PC-3 (cell line): Measurements from ENCODE around the gene VASH1. TPM values are rescaled to one million over a fixed set of nuclear protein-coding genes. Genes with fewer than 3 reads are reported as not detected.

Experiments used
- ATAC-seq: fragments of 200-7000 bp; cut with Tn5 transposase; 2 replicates; pipeline ENCODE4 v1.9.1; 2020; ENCODE audit warnings: mild to moderate bottlenecking, moderate library complexity
- BruUV-seq: library from RNA; stranded (reverse); fragments of 400-500 nt; replicated peaks from 2 replicates; lab custom pipeline; 2021; lab: Mats Ljungman, UMichigan
- CTCF ChIA-PET: fragments of 300-600 bp; sonication (Branson Sonifier 250); formaldehyde crosslinking; loops from one replicate; lab custom pipeline; 2022; ENCODE audit warnings: antibody characterized with exemption; lab: Charles Lee
- POLR2A ChIA-PET: fragments of 300-600 bp; sonication (Branson Sonifier 250); formaldehyde crosslinking; loops from one replicate; lab custom pipeline; 2022; ENCODE audit warnings: antibody characterized with exemption; ENCODE audit not compliant: unreplicated experiment; lab: Charles Lee
- DNase-seq: peaks from one replicate; pipeline ENCODE4 v3.0.0-alpha.2; 2015
- H2AFZ ChIP-seq: fragments of 300-600 bp; sonication (generic); 2 replicates; pipeline ENCODE4 v1.6.0; 2016; ENCODE audit warnings: antibody characterized with exemption, low read length
- H3F3A ChIP-seq: fragments of 300-600 bp; sonication (generic); one replicate; pipeline ENCODE4 v1.6.0; 2017; ENCODE audit warnings: antibody characterized with exemption, low read length, control low read depth, mild to moderate bottlenecking; ENCODE audit not compliant: unreplicated experiment
- H3K27ac ChIP-seq: fragments of 300-600 bp; sonication (generic); 2 replicates; pipeline ENCODE4 v1.5.1; 2016; ENCODE audit warnings: mild to moderate bottlenecking, low read length
- H3K27me3 ChIP-seq: fragments of 300-600 bp; sonication (generic); 2 replicates; pipeline ENCODE4 v1.6.1; 2016; ENCODE audit warnings: low read length, mixed read lengths
- H3K36me3 ChIP-seq: fragments of 300-600 bp; sonication (generic); 2 replicates; pipeline ENCODE4 v1.6.1; 2016; ENCODE audit warnings: low read depth, mixed run types, low read length, mixed read lengths
- H3K4me1 ChIP-seq: fragments of 300-600 bp; sonication (generic); 2 replicates; pipeline ENCODE4 v1.5.1; 2016; ENCODE audit warnings: low read length; ENCODE audit not compliant: insufficient read depth
- H3K4me2 ChIP-seq: fragments of 300-600 bp; sonication (generic); 2 replicates; pipeline ENCODE4 v1.6.0; 2016; ENCODE audit warnings: low read length
- H3K4me3 ChIP-seq: fragments of 300-600 bp; sonication (generic); 2 replicates; pipeline ENCODE4 v1.5.1; 2016; ENCODE audit warnings: mild to moderate bottlenecking, low read length, mixed read lengths
- H3K79me2 ChIP-seq: fragments of 300-600 bp; sonication (generic); 2 replicates; pipeline ENCODE4 v1.6.1; 2017; ENCODE audit warnings: low read length, mixed read lengths
- H3K9ac ChIP-seq: fragments of 300-600 bp; sonication (generic); 2 replicates; pipeline ENCODE4 v1.6.0; 2016; ENCODE audit warnings: mild to moderate bottlenecking, low read length
- H3K9me2 ChIP-seq: fragments of 300-600 bp; sonication (generic); replicated peaks from 2 replicates; pipeline ENCODE4 v1.6.1; 2016; ENCODE audit warnings: mixed run types, low read length, mixed read lengths
- H3K9me3 ChIP-seq: fragments of 300-600 bp; sonication (generic); 2 replicates; pipeline ENCODE4 v1.6.1; 2016; ENCODE audit warnings: low read length, mixed read lengths
- H4K20me1 ChIP-seq: fragments of 300-600 bp; sonication (generic); 2 replicates; pipeline ENCODE4 v1.6.1; 2016; ENCODE audit warnings: low read length, mixed read lengths
- EZH2 ChIP-seq: fragments of 300-600 bp; sonication (generic); IDR thresholded peaks from one replicate; pipeline ENCODE4 v1.6.1; 2017; ENCODE audit warnings: antibody characterized with exemption, mild to moderate bottlenecking, low read length; ENCODE audit not compliant: unreplicated experiment
- EZH2phosphoT487 ChIP-seq: fragments of 300-600 bp; sonication (generic); IDR thresholded peaks from 2 replicates; pipeline ENCODE4 v1.6.1; 2018; ENCODE audit warnings: mild to moderate bottlenecking, antibody characterized with exemption, low read length, borderline replicate concordance
- intact Hi-C: fragments of 100-400 bp; cut with micrococcal nuclease; formaldehyde crosslinking; loops from 2 replicates; pipeline ENCODE4 v1.9.0; 2023
- total RNA-seq: library from RNA; depleted of rRNA; stranded (reverse); fragments of >200 nt; gene quantifications from 2 replicates; pipeline ENCODE4 v1.2.3, GENCODE V29; 2014; rRNA removed
- TF ChIP-seq, protein P1 (sequence below): fragments of 300-600 bp; sonication (generic); conservative IDR thresholded peaks from 2 replicates; pipeline ENCODE4 v1.5.1; 2017; ENCODE audit warnings: antibody characterized with exemption, low read depth, mild to moderate bottlenecking, low read length

VASH1 gene
- total RNA-seq, 1 experiment from 2014 or later = 1.8 TPM

- ATAC-seq (no peak), DNase-seq (no peak)
- H3K27me3 ChIP-seq = peaks cover 44% of the 10 kb centered on the region
- H4K20me1 ChIP-seq = no peaks in the 10 kb centered on the region
- H3K9me3 ChIP-seq = no peaks in the 10 kb centered on the region
- no peaks in the 10 kb centered on the region for H3K36me3 ChIP-seq
- no peak overlapping the region for H3K9ac ChIP-seq
- no TSS peak for BruUV-seq
- TF ChIP-seq EZH2phosphoT487 (no peak), EZH2 (no peak)
- TF ChIP-seq, protein P1, sequence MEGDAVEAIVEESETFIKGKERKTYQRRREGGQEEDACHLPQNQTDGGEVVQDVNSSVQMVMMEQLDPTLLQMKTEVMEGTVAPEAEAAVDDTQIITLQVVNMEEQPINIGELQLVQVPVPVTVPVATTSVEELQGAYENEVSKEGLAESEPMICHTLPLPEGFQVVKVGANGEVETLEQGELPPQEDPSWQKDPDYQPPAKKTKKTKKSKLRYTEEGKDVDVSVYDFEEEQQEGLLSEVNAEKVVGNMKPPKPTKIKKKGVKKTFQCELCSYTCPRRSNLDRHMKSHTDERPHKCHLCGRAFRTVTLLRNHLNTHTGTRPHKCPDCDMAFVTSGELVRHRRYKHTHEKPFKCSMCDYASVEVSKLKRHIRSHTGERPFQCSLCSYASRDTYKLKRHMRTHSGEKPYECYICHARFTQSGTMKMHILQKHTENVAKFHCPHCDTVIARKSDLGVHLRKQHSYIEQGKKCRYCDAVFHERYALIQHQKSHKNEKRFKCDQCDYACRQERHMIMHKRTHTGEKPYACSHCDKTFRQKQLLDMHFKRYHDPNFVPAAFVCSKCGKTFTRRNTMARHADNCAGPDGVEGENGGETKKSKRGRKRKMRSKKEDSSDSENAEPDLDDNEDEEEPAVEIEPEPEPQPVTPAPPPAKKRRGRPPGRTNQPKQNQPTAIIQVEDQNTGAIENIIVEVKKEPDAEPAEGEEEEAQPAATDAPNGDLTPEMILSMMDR = no peak
- no peak overlapping the region for H3K4me3 ChIP-seq
- H3K4me1 ChIP-seq = no peaks in the 10 kb centered on the region
- ChIA-PET CTCF (no interaction called here), POLR2A (no interaction called here)
- no peaks in the 10 kb centered on the region for H3K9me2 ChIP-seq
- no peak overlapping the region for H3K27ac ChIP-seq
- no peak overlapping the region for H2AFZ ChIP-seq
- intact Hi-C loops = no loop called here
- no peaks in the 10 kb centered on the region for H3F3A ChIP-seq
- no peak overlapping the region for H3K4me2 ChIP-seq
- H3K79me2 ChIP-seq = no peaks in the 10 kb centered on the region
These were observed 69.3 kb downstream of the VASH1 start for GRCh38 chr14:76830556-76830955.

DNA sequence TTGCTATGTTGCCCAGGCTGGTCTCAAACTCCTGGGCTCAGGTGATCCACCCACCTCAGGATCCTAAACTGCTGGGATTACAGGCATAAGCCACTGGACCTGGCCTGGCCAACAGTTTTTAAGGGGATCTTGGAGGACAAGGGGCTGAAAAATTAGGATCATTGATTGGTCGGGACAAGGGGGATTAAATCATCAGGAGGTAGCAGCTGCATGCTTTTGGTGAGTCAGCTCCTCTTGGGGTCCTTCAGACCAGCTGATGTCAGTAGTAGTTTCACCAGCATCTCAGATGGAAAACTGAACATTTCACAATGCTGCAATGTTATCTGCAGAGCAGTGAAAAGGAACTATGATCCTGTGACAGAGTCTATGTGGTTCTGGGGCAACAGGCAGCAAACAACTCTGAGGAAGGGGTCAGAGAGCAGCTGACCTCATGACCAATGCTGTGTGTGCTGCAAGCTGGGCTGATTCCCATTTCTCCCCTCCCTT lies 71.3 kb downstream of the VASH1 start:
- Histone ChIP-seq H3K4me3 (no peak overlapping the region), H3K79me2 (no peaks in the 10 kb centered on the region), H4K20me1 (no peaks in the 10 kb centered on the region), H3K27ac (no peak overlapping the region), H3K9ac (no peak overlapping the region), H2AFZ (no peak overlapping the region), H3K4me2 (no peak overlapping the region), H3K36me3 (no peaks in the 10 kb centered on the region), H3K27me3 (peaks cover 48% of the 10 kb centered on the region), H3K4me1 (no peaks in the 10 kb centered on the region), H3K9me2 (no peaks in the 10 kb centered on the region), H3K9me3 (no peaks in the 10 kb centered on the region), H3F3A (no peaks in the 10 kb centered on the region)
- TF ChIP-seq, protein P1 = no peak
- TF ChIP-seq EZH2 = no peak
- DNase-seq = no peak
- BruUV-seq = no TSS peak
- POLR2A ChIA-PET = interaction anchor here (0.7 kb wide), 1 partner anchor 25 kb away, joined by 5 read pairs; no protein-coding TSS in a partner anchor
- intact Hi-C loops = no loop called here
- no peak for ATAC-seq
- CTCF ChIA-PET = no interaction called here

Other genes starting within 250 kb of the VASH1 start
- gene ANGEL1, start 51.4 kb downstream of the VASH1 start, total RNA-seq = 9.2 and 12.4 TPM in 2 replicates
- gene LRRC74A, start 64.9 kb downstream of the VASH1 start, total RNA-seq = not detected in 2 replicates